Chondrocyte (in vitro differentiated cells): Measurements from ENCODE around the gene KLK7. TPM values are rescaled to one million over a fixed set of nuclear protein-coding genes. Genes with fewer than 3 reads are reported as not detected.

Source experiments
- DNase-seq: peaks from one replicate; pipeline ENCODE4 v3.0.0; 2021; ENCODE audit warnings: mixed read lengths, low spot score
- H3K27ac Mint-ChIP-seq: one replicate; pipeline ENCODE4 v1.8.0; 2021; ENCODE audit warnings: mild to moderate bottlenecking, moderate library complexity, mixed read lengths; ENCODE audit not compliant: unreplicated experiment
- H3K27me3 Mint-ChIP-seq: 2 replicates; pipeline ENCODE4 v1.8.0; 2021; ENCODE audit warnings: low read depth, mixed read lengths
- H3K36me3 Mint-ChIP-seq: 2 replicates; pipeline ENCODE4 v1.8.0; 2021; ENCODE audit warnings: low read depth, mixed read lengths
- H3K4me1 Mint-ChIP-seq: 2 replicates; pipeline ENCODE4 v1.8.0; 2021; ENCODE audit warnings: low read depth, mild to moderate bottlenecking, mixed read lengths
- H3K4me3 Mint-ChIP-seq: one replicate; pipeline ENCODE4 v1.8.0; 2021; ENCODE audit warnings: mild to moderate bottlenecking, moderate library complexity, mixed read lengths; ENCODE audit not compliant: unreplicated experiment
- H3K9me3 Mint-ChIP-seq: 2 replicates; pipeline ENCODE4 v1.8.0; 2021; ENCODE audit warnings: low read depth, mixed read lengths
- CTCF ChIP-seq: fragments of 200-600 bp; sonication (generic); IDR thresholded peaks from 2 replicates; pipeline ENCODE4 v1.5.0; 2021; ENCODE audit warnings: antibody characterized with exemption, mild to moderate bottlenecking, moderate library complexity
- total RNA-seq: library from RNA; stranded (reverse); gene quantifications from 3 replicates; pipeline ENCODE4 v1.2.1, GENCODE V29; 2021

KLK7 gene
- total RNA-seq, 1 donor from 2014 or later, result not detected

GRCh38 chr19:51003316-51003715, 19.6 kb upstream of the KLK7 start:
- H3K9me3 Mint-ChIP-seq, result no peaks in the 10 kb centered on the region
- peaks cover 19% of the 10 kb centered on the region for H3K27me3 Mint-ChIP-seq
- H3K4me1 Mint-ChIP-seq, result no peaks in the 10 kb centered on the region
- no peak for DNase-seq
- no peak for TF ChIP-seq CTCF
- no peaks in the 10 kb centered on the region for H3K36me3 Mint-ChIP-seq
- H3K27ac Mint-ChIP-seq, result no peak overlapping the region
- H3K4me3 Mint-ChIP-seq, result no peak overlapping the region

GRCh38 chr19:51002542-51003311, 19.0 kb upstream of the KLK7 start:
- no peak overlapping the region for H3K27ac Mint-ChIP-seq
- H3K27me3 Mint-ChIP-seq, result peaks cover 19% of the 10 kb centered on the region
- no peaks in the 10 kb centered on the region for H3K4me1 Mint-ChIP-seq
- no peak for TF ChIP-seq CTCF
- DNase-seq, result no peak
- H3K36me3 Mint-ChIP-seq, result no peaks in the 10 kb centered on the region
- no peak overlapping the region for H3K4me3 Mint-ChIP-seq
- H3K9me3 Mint-ChIP-seq, result no peaks in the 10 kb centered on the region

- no peak for TF ChIP-seq CTCF
- Mint-ChIP-seq H3K9me3 (no peaks in the 10 kb centered on the region), H3K27ac (no peak overlapping the region), H3K4me1 (no peaks in the 10 kb centered on the region), H3K36me3 (no peaks in the 10 kb centered on the region), H3K4me3 (no peak overlapping the region), H3K27me3 (peaks cover 19% of the 10 kb centered on the region)
- DNase-seq, result no peak
Measured at GRCh38 chr19:51002089-51002532, 18.4 kb upstream of the KLK7 start.

GRCh38 chr19:51001515-51001914, 17.8 kb upstream of the KLK7 start, which contains the start of gene KLK8:
TSS of gene KLK8 (minus strand) at chr19:51001604. CDS start at chr19:51001167, 437 bp downstream.
- TF ChIP-seq CTCF, result no peak
- H3K27ac Mint-ChIP-seq, result no peak within 1 kb of the TSS

GRCh38 chr19:51000981-51001380, 17.3 kb upstream of the KLK7 start:
- no peak overlapping the region for H3K4me3 Mint-ChIP-seq
- H3K36me3 Mint-ChIP-seq, result no peaks in the 10 kb centered on the region
- peaks cover 17% of the 10 kb centered on the region for H3K27me3 Mint-ChIP-seq
- H3K9me3 Mint-ChIP-seq, result no peaks in the 10 kb centered on the region
- H3K27ac Mint-ChIP-seq, result no peak overlapping the region
- no peak for TF ChIP-seq CTCF
- H3K4me1 Mint-ChIP-seq, result no peaks in the 10 kb centered on the region
- DNase-seq, result no peak

More at GRCh38 chr19:51001515-51001914, 17.8 kb upstream of the KLK7 start, which contains the start of gene KLK8:
- peaks cover 21% of the 10 kb centered on the region for H3K27me3 Mint-ChIP-seq
- DNase-seq, result no peak
- H3K9me3 Mint-ChIP-seq, result no peaks in the 10 kb centered on the region
- H3K4me3 Mint-ChIP-seq, result no peak within 1 kb of the TSS
- no peaks in the 10 kb centered on the region for H3K4me1 Mint-ChIP-seq
- H3K36me3 Mint-ChIP-seq, result no peaks in the 10 kb centered on the region
